Stimulated activated CD8-positive, alpha-beta memory T cell treated with anti-CD3 and anti-CD28 coated beads, Interleukin-15, amount 100 ng/mL, for 4 hours (primary cell): Measurements from ENCODE around the gene RBM20.

Experiments used
- DNase-seq, 2 donors: peaks; one replicate each; pipeline ENCODE4 v3.0.0-alpha.2; 2020; ENCODE audit warnings: low read depth in 2 of 2

The RBM20 gene

GRCh38 chr10:110871298-110872084 is 227.4 kb downstream of the RBM20 start, which contains the start of gene PDCD4:
Gene PDCD4, plus strand, starts transcription at chr10:110871928. Its CDS starts 4,100 bp downstream, at chr10:110876028.
- DNase-seq: peak; percentile 85 to 91

GRCh38 chr10:110872145-110872983 is 228.2 kb downstream of the RBM20 start:
- DNase-seq: peak; percentile 49 to 60

GRCh38 chr10:110872984-110873923 is 229.1 kb downstream of the RBM20 start:
- DNase-seq: no peak

GRCh38 chr10:110873951-110874350 is 229.8 kb downstream of the RBM20 start:
- DNase-seq: no peak

- no peak for DNase-seq
Measured at GRCh38 chr10:110876000-110876399, 231.9 kb downstream of the RBM20 start.

GRCh38 chr10:110876788-110877187 is 232.7 kb downstream of the RBM20 start:
- DNase-seq: no peak

- DNase-seq: no peak
Measured at GRCh38 chr10:110880012-110880411, 235.9 kb downstream of the RBM20 start.

GRCh38 chr10:110881247-110881646 is 237.1 kb downstream of the RBM20 start:
- DNase-seq: no peak

GRCh38 chr10:110881905-110882304 is 237.8 kb downstream of the RBM20 start:
- DNase-seq: no peak

- DNase-seq: no peak
Measured at GRCh38 chr10:110883924-110884323, 239.8 kb downstream of the RBM20 start.

- DNase-seq: no peak
Measured at GRCh38 chr10:110885932-110886674, 242.0 kb downstream of the RBM20 start.

- DNase-seq: no peak
Measured at GRCh38 chr10:110887560-110887959, 243.4 kb downstream of the RBM20 start.
